Measurements from ENCODE around the gene PLA2G4A.

PLA2G4A gene

DNA sequence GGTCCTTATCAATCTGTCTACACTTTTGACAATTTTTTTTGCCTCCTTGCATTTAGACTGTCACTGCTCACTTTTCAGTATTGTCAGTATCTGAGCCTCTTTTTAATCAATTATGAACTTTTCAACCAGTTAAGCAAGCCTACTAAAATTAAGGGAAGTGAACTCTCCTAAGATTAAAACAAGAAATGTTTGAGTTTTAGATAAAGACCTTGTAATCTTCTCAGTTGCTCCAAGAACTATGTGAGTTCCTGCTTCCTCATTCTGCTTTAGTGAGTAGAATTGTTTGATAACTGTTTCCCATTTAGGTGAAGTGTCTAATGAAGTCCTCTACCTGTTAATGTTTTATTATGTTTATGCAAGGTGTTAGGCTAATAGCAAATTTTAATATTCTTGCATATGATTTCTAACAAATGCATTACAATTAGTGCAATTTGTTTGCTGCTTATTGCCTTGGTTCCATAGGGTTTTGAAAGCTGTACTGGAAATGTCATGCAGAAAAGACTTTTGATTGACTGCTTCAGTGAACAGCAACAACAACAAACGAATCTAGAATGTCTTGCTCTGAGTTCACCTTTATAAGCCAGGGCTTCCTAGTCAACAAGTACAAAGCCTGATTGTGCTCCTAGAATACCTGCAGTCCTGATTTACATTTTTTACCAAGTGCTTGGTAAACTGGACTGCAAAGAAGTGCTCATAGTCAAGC is 40.9 kb downstream of the PLA2G4A start:
- no peak for DNase-seq (ENCODE audit: low read depth, low spot score)
- H3K27ac ChIP-seq = no peak overlapping the region

DNA sequence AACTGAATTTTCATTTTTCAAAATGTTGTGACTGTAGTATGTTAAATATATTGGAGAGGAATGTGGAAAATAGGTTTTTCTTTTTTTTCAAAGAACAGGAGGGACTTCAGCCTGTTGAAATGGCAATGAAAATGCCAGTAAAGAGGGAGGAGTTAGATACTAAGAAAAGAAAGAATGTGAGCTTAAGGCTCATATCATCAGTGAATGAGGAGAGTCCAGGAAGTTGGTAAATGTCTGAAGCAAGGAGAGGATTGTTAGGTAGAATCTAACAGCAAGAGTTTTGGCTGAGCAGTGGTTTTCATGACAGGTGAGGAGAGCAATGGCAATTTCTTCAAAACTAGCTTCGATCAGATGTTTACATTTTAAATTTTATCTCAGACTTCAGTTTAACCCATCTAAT is 43.0 kb downstream of the PLA2G4A start:
- H3K27ac ChIP-seq = no peak overlapping the region
- DNase-seq (ENCODE audit: low read depth, low spot score) = no peak

DNA sequence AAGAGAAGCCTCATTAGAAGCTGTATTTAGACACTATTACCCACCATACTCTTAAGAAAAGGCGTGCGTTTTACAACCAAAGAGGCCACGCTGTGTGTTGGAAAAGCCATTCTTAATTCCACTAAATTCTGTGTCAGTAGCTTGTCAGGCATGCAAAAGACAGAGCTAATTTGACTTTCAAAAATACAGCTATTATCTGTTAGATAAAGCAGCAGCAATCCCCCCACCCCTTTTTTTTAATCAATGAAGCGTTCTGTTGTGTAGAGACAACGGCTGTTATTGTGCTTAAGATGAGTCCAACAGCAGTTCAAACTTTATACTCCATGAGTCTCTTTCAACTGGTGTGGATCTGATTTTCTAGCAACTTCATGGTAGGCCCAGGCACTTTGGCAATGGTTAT is 43.5 kb downstream of the PLA2G4A start:
- H3K27ac ChIP-seq = no peak overlapping the region
- no peak for DNase-seq (ENCODE audit: low read depth, low spot score)

DNA sequence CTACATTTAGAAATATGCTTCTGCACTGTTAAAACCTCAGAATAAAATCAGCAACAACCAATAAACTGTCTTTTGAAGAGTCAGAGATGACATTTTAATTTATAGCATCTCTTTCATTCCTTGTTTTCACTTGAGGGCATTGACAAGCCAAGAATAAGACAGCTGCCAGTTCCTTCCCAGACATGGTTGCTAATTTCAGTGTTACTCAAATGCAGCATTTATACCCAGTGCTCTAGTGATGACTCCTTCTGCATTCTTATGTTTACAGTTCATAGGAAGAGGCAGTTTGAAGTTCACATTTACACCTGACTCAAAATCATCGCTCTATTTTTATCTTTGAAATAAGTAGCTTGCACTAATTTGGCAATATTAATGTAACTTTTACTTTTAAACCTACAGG is 44.9 kb downstream of the PLA2G4A start:
- no peak for DNase-seq (ENCODE audit: low read depth, low spot score)
- no peak overlapping the region for H3K27ac ChIP-seq

DNA sequence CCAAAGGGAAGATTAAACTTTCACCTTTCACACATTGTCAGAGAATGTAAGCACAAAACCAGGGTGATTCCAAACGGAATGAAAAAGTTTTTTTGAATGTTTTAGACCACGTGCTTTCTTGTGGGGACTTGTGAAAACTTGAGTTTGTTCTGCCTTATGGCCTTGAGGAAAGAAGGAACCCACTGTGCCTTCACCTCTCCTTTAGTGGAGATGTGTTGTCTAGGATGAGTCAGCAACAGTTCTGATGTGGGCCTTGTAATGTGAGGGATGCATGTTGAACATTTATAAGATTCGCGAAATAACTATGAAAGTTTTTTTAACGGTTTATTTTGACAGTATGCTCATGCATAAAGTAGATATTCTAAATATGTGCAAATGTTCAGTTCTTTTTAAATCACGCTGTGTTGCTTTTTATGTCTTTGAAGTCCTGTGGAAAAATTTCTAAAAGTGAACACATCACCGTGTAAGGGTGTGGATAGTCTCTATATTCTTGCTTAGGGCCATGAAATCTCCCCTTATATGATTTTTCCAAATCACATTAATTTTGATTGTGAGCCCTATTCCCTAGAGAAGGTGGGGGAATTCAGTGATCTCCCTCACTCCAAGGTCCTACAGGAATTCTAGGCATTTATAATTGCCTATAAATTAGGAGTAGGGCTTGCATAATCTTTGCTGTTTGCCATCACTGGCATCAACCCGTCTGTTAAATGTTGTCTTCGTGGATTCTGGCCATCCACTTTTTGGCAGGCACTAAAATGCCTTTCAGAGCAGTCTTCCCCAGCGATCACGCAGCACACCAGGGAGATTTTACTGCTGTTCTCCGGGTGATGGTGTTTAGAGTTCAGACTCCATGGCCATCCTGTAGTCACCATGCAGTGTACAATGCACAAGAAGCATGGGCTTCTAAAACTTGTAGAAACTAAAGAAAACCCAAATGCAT is 47.4 kb downstream of the PLA2G4A start:
- no peak for DNase-seq (ENCODE audit: low read depth, low spot score)
- no peak overlapping the region for H3K27ac ChIP-seq

DNA sequence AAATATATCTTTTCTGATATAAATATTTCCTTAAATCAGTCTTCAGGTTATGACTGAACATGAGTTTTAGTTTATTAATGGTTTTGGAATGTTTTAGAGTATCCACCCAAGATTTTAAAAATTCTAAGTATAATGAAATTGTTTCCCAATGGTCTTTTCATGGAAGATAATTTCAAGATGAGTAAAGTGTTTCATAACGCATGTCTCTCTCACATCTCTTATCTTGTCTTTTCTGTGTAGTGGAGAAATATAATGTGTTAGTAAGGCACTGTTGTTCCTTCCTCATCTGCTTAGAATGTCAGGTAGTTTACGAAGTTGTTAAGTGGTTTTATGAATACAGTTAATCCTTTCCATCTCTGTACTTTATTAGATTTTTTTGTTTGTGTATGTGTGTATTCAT is 49.6 kb downstream of the PLA2G4A start:
- DNase-seq (ENCODE audit: low read depth, low spot score) = no peak
- H3K27ac ChIP-seq = no peak overlapping the region

DNA sequence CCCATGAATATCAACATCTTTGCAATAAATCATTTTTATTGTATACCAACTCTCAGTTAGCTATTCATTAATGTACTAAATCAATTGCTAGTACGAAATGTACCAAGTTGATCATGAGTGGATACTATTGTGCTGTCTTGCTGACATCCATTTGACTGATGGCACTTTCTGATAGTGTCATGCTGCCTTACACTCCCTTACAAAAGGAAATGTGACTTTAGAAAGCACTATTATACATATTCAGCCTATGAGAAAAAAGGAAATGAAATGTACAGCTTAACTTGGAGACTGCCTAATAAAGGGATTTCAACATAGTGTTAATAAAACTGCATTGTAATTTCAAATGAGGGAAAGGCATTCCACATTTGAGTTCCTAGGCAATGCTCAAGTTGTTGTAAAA is 52.2 kb downstream of the PLA2G4A start:
- no peak overlapping the region for H3K27ac ChIP-seq
- no peak for DNase-seq (ENCODE audit: low read depth, low spot score)

DNA sequence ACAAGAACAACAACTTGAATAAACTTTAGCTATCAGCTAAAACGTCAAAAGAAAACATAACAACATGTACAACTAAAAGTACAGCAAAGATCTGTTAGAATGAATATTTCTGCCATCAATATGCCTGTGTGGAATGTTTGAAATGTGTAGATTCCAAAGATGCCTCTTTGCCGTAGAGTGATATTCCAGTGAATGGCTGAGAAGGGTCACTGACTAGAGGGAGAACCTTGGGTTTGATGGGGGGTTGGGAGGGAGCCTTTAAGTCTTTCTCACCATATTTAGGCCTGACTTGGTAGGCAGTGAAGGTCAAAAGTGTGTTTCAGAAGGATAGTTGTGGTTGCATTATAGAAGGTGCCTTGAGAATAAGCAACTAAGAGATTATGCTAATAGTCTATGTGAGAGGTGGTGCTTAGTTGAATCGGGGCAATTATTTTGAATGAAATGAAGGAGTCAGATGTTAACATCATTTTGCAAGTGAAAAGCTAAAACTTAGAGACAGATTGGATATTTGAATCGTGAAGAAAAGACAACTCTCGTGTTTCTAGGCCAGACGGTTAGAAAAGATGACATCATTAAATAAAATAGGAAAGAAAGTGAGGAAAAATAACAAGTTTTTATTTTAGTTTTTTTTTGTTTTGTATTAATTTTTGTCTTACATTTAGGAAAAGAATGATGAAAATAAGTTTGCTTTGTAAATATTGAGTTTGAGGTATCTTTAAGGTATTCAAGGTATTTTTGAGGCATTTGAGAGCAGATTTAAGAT is 53.8 kb downstream of the PLA2G4A start:
- DNase-seq (ENCODE audit: low read depth, low spot score) = no peak
- no peak overlapping the region for H3K27ac ChIP-seq

DNA sequence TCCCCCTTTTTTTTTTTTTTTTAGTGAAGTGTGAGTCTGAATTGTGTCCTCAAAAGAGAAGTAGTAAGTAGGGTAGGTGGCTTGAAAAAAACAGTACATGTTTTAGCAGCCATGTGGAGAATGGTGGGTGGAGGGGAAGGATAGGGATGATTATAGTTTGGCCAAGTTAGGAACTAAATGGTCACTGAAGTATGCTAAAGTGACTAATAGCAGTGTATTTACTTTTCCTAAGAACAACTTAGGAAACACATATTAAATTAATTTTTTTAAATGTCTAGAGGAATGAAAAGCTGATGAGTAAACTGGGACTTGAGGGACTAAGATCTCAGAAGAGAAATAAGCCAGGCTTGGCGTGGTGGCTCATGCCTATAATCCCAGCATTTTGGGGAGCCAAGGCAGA is 55.5 kb downstream of the PLA2G4A start:
- no peak overlapping the region for H3K27ac ChIP-seq
- no peak for DNase-seq (ENCODE audit: low read depth, low spot score)

DNA sequence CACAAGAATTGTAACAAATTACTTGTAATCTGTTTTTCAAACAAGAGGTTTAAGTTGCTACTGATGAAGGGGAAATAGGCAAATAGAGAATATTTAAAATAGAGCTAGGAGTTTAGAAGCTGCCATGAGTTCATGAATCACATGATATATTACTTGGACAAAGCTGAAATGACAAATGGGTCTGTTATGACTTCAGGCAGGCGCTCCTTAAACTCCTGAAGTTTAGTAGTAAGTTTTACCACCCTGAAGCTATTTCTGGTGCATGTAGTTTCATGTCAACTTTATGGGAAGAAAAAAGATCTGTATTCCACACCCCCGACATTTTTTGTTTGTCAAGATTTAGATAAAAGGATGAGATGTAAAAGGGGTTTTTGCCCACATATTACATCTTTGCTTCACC is 58.5 kb downstream of the PLA2G4A start:
- DNase-seq (ENCODE audit: low read depth, low spot score) = peak; percentile 52
- H3K27ac ChIP-seq = peak overlapping the region; percentile 34

DNA sequence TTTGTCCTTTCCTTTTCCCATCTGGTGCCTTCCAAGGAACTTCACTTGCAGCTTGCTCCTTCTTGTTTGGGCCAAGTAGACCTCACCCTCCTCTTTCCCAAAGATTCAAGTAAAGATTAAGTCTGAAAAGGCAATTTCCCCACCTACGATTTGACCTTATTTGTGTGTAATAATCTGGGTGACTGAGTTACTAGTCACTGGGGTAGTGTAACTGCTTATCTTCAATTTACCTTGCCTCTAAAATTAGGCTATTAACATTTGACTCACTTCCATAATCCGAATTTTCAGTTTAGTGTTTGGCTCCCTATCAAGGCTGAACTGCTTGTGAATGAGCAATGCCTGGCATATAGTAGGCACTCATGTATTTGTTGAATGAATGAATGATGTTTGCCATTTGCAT is 59.6 kb downstream of the PLA2G4A start:
- peak overlapping the region; percentile 34 for H3K27ac ChIP-seq
- no peak for DNase-seq (ENCODE audit: low read depth, low spot score)

DNA sequence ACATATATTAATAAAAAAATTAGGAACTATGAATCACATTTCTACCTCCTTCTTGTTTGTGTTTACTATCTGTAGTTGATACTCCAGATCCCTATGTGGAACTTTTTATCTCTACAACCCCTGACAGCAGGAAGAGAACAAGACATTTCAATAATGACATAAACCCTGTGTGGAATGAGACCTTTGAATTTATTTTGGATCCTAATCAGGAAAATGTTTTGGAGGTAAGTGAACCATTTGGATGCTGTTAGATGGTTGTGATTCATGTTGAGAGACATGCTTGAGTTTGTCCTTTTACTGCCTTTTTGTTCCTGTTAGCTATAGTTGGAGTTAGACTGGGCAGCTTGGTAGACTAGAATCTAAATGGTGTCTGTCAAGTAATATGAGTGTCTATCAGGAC is 64.2 kb downstream of the PLA2G4A start:
- no peak overlapping the region for H3K27ac ChIP-seq

DNA sequence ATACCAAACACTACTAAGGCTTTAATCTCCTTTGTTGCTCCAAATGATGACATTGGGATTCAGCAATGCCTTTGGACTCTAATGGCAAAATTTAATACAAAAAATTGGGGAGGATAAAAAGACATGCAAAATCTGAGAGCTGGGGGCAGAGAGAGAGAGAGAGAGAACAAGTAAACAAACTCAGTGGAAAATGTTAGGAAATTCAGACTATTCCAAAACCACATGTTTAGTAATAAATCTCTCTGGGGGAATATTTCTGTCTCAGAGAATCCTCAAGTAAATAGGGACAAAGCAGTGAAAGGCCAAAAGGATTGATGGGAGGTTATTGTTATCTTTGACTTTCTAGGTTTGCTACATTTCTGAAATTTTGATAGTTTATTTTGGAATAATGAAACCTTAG is 65.7 kb downstream of the PLA2G4A start:
- no peak overlapping the region for H3K27ac ChIP-seq
- no peak for DNase-seq (ENCODE audit: low read depth, low spot score)

More for the DNA sequence above, 64.2 kb downstream of the PLA2G4A start:
- no peak for DNase-seq (ENCODE audit: low read depth, low spot score)

DNA sequence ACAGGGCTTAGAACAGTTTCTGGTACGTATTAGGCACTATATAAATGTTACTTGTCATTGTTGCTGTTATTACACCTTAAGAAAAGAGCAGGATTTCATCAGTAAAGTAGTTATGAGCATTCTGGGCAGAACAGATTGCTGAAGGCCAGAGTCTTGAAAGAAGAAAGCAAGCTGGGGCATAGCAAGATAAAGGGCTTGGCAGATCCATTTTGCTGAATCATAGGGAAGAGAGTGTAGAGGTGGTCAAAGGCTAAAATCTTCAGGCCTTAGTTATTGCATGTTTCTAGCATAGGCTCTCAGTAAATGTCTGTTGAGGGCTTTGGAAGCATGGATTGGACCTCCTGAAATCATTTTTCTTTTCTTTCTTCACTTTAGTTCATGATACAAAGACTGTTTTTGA is 67.5 kb downstream of the PLA2G4A start:
- DNase-seq (ENCODE audit: low read depth, low spot score) = no peak
- H3K27ac ChIP-seq = peak overlapping the region; percentile 69

DNA sequence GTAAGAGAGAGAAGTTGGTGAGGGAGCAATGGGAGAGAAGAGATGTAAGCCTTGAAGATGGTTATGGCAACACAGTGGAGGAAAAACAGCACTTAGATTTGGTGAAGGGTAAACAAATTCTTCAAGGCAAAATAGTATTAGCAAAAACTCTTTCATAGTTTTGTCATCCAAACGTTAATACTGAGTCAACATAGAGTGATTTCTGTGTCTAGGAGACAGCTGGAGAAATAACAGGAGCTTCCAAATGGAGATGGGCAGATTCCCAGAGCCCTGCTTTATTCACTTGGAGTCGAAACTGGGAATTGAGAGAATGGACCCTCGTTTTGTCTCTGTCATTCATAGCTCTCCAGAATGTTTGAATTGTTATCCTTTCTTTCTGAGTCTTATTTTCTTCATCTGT is 68.3 kb downstream of the PLA2G4A start:
- DNase-seq (ENCODE audit: low read depth, low spot score) = no peak
- H3K27ac ChIP-seq = peak overlapping the region; percentile 69

DNA sequence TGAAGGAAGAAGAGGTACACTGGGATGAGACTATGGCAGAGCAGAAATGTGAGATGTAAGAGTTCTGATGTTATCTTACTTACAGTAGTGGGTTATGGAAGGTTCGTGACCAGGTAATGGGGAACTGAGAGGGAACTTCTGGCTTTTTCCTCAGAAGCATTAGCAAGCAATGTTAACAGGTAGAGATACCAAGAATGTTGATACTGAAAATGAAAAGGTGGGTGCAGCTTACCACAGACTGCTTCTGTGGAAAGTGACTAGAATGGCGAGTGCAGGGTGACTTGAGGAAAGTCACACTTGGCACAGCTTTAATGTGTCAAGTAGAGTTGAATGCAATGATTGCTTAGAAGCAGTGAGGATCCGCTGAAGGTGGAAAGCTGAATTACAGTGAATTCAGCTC is 70.8 kb downstream of the PLA2G4A start:
- no peak overlapping the region for H3K27ac ChIP-seq
- no peak for DNase-seq (ENCODE audit: low read depth, low spot score)

DNA sequence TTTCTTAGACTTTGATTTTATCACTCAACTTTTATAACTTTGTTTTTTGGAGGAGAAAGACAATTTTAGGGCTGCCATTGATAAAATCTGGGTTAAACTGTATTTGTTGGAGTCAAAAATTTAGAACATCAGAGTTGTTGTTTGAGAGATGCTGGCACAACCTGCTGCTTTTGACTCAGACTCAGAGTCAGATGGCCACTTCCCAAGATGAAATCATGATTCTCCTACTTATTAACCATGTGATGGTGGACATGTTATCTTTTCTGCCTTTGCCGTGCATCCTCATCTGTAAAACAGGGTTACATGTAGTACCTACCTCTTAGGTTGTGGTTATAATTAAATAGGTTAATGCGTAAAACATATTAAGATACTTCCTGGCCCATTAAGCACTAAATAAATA is 71.2 kb downstream of the PLA2G4A start:
- no peak overlapping the region for H3K27ac ChIP-seq
- no peak for DNase-seq (ENCODE audit: low read depth, low spot score)

DNA sequence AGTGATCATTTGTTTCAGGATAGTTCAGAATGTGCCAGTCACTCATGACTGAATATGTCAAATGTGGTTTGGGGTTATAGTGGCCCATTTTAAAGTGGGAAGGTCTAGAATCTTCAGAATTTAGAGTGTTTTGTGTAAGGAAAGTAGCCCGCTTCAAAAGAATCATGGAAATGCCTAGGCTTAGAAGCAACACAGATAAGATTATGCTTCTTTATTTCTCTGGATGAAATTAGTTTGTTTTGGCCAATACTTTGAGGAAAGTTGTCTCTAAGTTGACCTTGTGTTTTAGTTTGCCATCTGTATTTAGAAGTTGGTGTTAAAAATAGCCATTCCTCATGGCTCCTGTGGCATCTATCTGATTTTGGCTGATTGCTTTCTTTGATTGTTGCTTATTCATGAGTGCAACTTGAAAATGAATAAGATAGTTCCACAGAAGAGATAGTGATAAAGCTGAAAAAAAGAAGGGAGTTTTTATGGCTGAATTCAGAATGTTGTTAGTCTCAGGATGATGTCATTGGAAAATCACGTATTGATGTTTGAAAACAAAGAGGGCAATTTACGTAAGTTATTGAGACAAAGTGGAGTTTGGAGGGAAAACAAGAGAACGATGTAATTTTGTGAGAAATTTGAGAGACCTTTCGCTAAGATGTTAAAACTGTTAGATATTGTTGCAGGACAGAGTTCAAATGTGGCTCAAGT is 71.9 kb downstream of the PLA2G4A start:
- DNase-seq (ENCODE audit: low read depth, low spot score) = no peak
- H3K27ac ChIP-seq = no peak overlapping the region

DNA sequence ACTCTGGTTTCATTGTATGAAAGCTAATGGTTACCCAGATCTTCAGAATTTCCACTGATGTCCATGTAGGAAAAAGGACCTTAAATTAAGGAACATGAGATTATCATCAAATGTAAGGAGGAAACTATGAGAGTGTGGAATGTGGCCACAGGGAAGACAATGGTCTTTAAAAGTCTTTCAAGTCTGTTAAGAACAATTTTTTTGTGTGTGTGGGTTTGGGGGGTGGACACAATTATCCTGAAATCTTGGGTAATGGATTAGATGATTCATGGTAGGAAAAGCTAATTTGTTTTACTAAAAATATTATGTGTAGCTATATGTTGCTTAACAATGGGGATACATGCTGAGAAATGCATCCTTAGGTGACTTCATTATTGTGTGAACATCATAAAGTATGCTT is 72.9 kb downstream of the PLA2G4A start:
- no peak overlapping the region for H3K27ac ChIP-seq
- DNase-seq (ENCODE audit: low read depth, low spot score) = no peak

DNA sequence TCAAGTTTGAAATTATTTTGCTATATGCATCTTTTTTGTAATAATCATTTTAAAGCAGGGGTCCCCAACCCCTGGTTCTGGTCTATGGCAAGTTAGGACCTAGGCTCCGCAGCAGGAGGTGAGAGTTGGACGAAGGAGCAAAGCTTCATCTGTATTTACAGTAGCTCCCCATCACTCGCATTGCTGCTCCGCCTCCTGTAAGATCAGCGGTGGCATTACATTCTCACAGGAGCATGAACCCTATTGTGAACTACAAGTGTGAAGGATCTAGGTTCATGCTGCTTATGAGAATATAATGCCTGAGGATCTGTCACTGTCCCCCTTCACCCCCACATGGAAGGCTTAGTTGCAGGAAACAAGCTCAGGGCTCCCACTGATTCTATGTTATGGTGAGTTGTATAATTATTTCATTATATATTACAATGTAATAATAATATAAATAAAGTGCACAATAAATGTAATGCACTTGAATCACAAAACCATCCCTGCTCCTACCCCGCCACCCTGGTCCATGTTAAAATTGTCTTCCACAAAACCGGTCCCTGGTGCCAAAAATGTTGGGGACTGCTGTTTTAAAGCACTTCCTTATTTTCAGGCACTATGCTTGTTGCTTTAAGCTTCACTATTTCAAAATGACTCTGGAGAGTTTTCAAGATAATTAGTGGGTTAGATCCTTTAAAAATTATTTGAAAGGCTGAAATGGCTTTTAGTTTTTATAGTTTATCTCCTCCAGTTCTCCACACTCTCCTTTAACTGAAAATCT is 74.8 kb downstream of the PLA2G4A start:
- DNase-seq (ENCODE audit: low read depth, low spot score) = no peak
- H3K27ac ChIP-seq = no peak overlapping the region
